ENCODE results near the gene PLEKHG2. TPM values are rescaled to one million over a fixed set of nuclear protein-coding genes. Genes with fewer than 3 reads are reported as not detected.
A peak's percentile ranks its signal among the peaks of the same experiment; 100 is the strongest.

The PLEKHG2 gene
- total RNA-seq, 3 donors from 2014 or later = 6.5 to 26.7 (median 17.9) TPM

- no peaks in the 10 kb centered on the region for H3K9me3 ChIP-seq
- no peaks in the 10 kb centered on the region for H3K4me1 ChIP-seq (ENCODE audit: low read depth)
- TF ChIP-seq, protein P1, sequence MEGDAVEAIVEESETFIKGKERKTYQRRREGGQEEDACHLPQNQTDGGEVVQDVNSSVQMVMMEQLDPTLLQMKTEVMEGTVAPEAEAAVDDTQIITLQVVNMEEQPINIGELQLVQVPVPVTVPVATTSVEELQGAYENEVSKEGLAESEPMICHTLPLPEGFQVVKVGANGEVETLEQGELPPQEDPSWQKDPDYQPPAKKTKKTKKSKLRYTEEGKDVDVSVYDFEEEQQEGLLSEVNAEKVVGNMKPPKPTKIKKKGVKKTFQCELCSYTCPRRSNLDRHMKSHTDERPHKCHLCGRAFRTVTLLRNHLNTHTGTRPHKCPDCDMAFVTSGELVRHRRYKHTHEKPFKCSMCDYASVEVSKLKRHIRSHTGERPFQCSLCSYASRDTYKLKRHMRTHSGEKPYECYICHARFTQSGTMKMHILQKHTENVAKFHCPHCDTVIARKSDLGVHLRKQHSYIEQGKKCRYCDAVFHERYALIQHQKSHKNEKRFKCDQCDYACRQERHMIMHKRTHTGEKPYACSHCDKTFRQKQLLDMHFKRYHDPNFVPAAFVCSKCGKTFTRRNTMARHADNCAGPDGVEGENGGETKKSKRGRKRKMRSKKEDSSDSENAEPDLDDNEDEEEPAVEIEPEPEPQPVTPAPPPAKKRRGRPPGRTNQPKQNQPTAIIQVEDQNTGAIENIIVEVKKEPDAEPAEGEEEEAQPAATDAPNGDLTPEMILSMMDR (IDR thresholded peaks at IDR 0.05) = peak; percentile 60
- intact Hi-C loops (cut with DNase I, micrococcal nuclease) = no loop called here
- ATAC-seq (peak; percentile 68), DNase-seq (peak in 2 of 3 donors; percentile 66 to 71)
- peaks cover 7% of the 10 kb centered on the region for H3K36me3 ChIP-seq (ENCODE audit: low read depth)
- H3K4me3 ChIP-seq = no peak overlapping the region
Measured at GRCh38 chr19:39474139-39474620, 61.7 kb downstream of the PLEKHG2 start.

GRCh38 chr19:39475748-39476147 lies 63.3 kb downstream of the PLEKHG2 start:
- no peaks in the 10 kb centered on the region for H3K36me3 ChIP-seq (ENCODE audit: low read depth)
- intact Hi-C loops (cut with DNase I, micrococcal nuclease) = no loop called here
- TF ChIP-seq, protein P1 (IDR thresholded peaks at IDR 0.05) = no peak

More at GRCh38 chr19:39475748-39476147, 63.3 kb downstream of the PLEKHG2 start:
- DNase-seq (no peak), ATAC-seq (no peak)
- Histone ChIP-seq H3K4me1 (ENCODE audit: low read depth) (no peaks in the 10 kb centered on the region), H3K9me3 (no peaks in the 10 kb centered on the region), H3K4me3 (no peak overlapping the region)

Small RNAs within 50 kb of the gene (microRNA-seq; reads per million reads assigned to microRNA genes)
- gene MIR4530 = 0.93 reads per million

Other genes with a start within 250 kb of the PLEKHG2 start
- gene NCCRP1, start 215.7 kb upstream of the PLEKHG2 start, total RNA-seq = under 1 TPM in 1 of 3 donors, not detected in 2; 0.14 TPM
- not detected for gene SYCN, start 208.4 kb upstream of the PLEKHG2 start, total RNA-seq
- not detected for gene IFNL3, start 167.7 kb upstream of the PLEKHG2 start, total RNA-seq
- not detected for gene IFNL4, start 163.8 kb upstream of the PLEKHG2 start, total RNA-seq
- not detected for gene IFNL2, start 144.3 kb upstream of the PLEKHG2 start, total RNA-seq
- not detected for gene IFNL1, start 116.3 kb upstream of the PLEKHG2 start, total RNA-seq
- gene LRFN1, start 91.8 kb upstream of the PLEKHG2 start, total RNA-seq = 1 to 10 TPM in 1 of 3 donors, under 1 TPM in 2; 0.34 to 2.3 (median 0.52) TPM
- gene GMFG, start 76.6 kb upstream of the PLEKHG2 start, total RNA-seq = 10 to 100 TPM; 10.3 to 23.8 (median 14.1) TPM
- gene SAMD4B, start 70.2 kb upstream of the PLEKHG2 start, total RNA-seq = 10 to 100 TPM; 55.1 to 91.5 (median 67.4) TPM
- gene PAF1, start 21.6 kb upstream of the PLEKHG2 start, total RNA-seq = 10 to 100 TPM; 28.1 to 44.8 (median 32.3) TPM
- 10 to 100 TPM; 28.4 to 31.2 (median 28.8) TPM for gene MED29, start 21.3 kb upstream of the PLEKHG2 start, total RNA-seq
- 100 to 1,000 TPM; 200 to 236 (median 235) TPM for gene ZFP36, start 5.8 kb upstream of the PLEKHG2 start, total RNA-seq
- gene RPS16, start 23.3 kb downstream of the PLEKHG2 start, total RNA-seq = 1,000 to 10,000 TPM; 1,270 to 1,804 (median 1,507) TPM
- 100 to 1,000 TPM; 101 to 122 (median 102) TPM for gene SUPT5H, start 32.9 kb downstream of the PLEKHG2 start, total RNA-seq
- gene TIMM50, start 68.2 kb downstream of the PLEKHG2 start, total RNA-seq = 10 to 100 TPM; 52.6 to 57.9 (median 57.7) TPM
- gene DLL3, start 86.3 kb downstream of the PLEKHG2 start, total RNA-seq = not detected
- gene SELENOV, start 102.5 kb downstream of the PLEKHG2 start, total RNA-seq = not detected
- gene EID2B, start 120.2 kb downstream of the PLEKHG2 start, total RNA-seq = 1 to 10 TPM in 1 of 3 donors, under 1 TPM in 2; 0.20 to 4.2 (median 0.72) TPM
- gene EID2, start 127.5 kb downstream of the PLEKHG2 start, total RNA-seq = 10 to 100 TPM in 1 of 3 donors, 1 to 10 TPM in 2; 7.0 to 14.7 (median 9.6) TPM
- not detected for gene LGALS13, start 189.9 kb downstream of the PLEKHG2 start, total RNA-seq
- gene LGALS16, start 243.2 kb downstream of the PLEKHG2 start, total RNA-seq = not detected

All from mucosa of descending colon (tissue), 3 donors.